NCI-H187 treated with DMSO at 0.1 percent for 48 hours (cell line): ENCODE measurements around the gene FAM83C.
"Not testable (repeated sequence)": the region's sequence is repeated elsewhere in the genome, so short reads cannot be mapped to it uniquely, and the experiment has no call there.

Experiments
- DNase-seq: peaks from one replicate; lab custom pipeline; 2025; lab: John Stamatoyannopoulos, UW

The FAM83C gene

DNA sequence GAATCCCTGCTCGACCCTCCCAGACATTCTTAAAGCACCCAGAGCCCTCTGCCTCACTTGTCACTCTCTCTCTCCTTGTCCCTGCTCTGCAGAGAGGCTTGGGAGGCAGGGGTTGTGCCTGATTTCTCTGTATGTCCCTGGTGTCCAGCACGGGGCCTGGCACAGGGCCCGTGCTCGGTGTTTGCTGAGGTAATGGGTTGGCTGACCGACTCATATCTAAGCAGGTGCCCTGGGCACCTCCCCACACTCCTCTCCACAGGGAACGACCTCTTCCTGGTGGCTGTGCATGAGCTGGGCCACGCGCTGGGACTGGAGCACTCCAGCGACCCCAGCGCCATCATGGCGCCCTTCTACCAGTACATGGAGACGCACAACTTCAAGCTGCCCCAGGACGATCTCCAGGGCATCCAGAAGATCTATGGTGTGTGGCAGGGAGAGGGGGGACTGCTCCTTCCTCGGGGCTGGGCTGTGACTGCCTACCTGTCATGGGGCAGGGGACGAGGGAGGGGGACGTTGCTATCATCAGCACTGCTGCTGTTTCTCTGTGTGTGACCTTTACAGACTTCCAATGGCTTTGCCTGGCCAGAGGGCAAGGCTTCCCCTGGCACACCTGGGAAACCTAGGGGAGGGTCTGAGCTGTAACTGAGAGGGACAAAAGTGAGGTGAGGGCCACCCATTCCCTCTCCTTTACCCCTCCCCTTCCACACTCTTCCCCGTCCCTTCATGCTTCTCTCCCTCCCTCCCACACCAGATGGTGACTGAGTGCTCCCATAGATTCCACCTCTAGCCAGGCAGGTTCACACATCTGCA, 28.5 kb downstream of the FAM83C start:
- no peak for DNase-seq

DNA sequence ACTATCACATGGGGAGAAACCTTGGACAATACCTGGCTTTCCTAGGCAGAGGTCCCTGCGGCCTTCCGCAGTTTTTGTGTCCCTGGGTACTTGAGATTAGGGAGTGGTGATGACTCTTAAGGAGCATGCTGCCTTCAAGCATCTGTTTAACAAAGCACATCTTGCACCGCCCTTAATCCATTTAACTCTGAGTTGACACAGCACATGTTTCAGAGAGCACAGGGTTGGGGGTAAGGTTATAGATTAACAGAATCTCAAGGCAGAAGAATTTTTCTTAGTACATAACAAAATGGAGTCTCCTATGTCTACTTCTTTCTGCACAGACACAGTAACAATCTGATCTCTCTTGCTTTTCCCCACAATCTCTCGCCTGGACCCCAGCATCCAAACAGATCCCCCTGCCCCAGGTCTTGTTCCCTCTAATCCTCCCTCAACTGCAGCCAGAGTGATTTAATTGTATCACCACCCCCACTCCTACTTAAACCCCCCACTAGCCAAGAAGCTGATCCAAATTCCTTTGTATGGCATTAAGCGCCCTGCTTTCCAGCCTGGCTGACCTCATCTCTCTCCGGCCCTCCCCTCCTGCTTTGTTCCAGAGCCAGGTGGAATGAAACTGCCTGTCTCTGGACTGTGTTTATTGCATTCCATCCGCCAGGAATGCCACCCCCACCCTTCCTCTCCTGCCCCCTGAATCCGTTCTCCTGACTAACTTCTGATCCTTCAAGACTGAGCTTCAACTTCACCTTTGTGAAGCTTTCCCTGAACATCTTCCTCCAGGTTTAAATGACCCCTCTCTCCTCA, 29.3 kb downstream of the FAM83C start:
- not testable (repeated sequence) for DNase-seq

- DNase-seq: not testable (repeated sequence)
These were observed 29.9 kb downstream of the FAM83C start for GRCh38 chr20:35262321-35262720.

- DNase-seq: no peak
These were observed 31.8 kb downstream of the FAM83C start for GRCh38 chr20:35260426-35260825.

- no peak for DNase-seq
These were observed 34.9 kb downstream of the FAM83C start for GRCh38 chr20:35257175-35257909.

- DNase-seq: no peak
These were observed 37.7 kb downstream of the FAM83C start for GRCh38 chr20:35254448-35254999.

- DNase-seq: no peak
These were observed 39.2 kb downstream of the FAM83C start for GRCh38 chr20:35253010-35253409.

- not testable (repeated sequence) for DNase-seq
These were observed 39.6 kb downstream of the FAM83C start for GRCh38 chr20:35252598-35252997.

GRCh38 chr20:35252037-35252461, 40.2 kb downstream of the FAM83C start:
- no peak for DNase-seq

- no peak for DNase-seq
These were observed 40.6 kb downstream of the FAM83C start for GRCh38 chr20:35251613-35251940.

GRCh38 chr20:35248641-35249475, 43.4 kb downstream of the FAM83C start:
- DNase-seq: no peak

- DNase-seq: no peak
These were observed 45.5 kb downstream of the FAM83C start for GRCh38 chr20:35246723-35247122.

GRCh38 chr20:35243986-35244385, 48.2 kb downstream of the FAM83C start:
- no peak for DNase-seq

DNA sequence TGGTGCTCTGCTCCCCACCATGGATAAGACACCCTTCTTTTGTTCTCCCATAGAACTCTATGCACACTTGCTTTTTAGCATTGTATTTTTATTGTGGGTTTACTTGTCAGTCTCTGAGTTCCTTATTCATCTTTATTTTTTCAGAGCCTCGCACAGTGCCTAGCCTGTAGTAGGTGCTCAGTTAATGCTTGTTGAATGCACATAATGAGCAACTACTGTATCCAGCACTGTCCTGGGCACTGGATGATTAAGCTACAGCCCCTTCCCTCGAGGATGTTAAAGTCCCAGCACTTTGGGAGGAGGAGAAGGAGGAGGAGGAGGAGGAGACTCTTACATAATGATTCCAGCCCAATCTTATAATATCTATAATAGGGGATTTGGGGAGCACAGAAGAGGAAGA, 48.9 kb downstream of the FAM83C start:
- no peak for DNase-seq

- no peak for DNase-seq
These were observed 51.4 kb downstream of the FAM83C start for GRCh38 chr20:35240811-35241293.

GRCh38 chr20:35240083-35240810, 52.0 kb downstream of the FAM83C start:
- no peak for DNase-seq

GRCh38 chr20:35238735-35239134, 53.5 kb downstream of the FAM83C start:
- DNase-seq: no peak

DNA sequence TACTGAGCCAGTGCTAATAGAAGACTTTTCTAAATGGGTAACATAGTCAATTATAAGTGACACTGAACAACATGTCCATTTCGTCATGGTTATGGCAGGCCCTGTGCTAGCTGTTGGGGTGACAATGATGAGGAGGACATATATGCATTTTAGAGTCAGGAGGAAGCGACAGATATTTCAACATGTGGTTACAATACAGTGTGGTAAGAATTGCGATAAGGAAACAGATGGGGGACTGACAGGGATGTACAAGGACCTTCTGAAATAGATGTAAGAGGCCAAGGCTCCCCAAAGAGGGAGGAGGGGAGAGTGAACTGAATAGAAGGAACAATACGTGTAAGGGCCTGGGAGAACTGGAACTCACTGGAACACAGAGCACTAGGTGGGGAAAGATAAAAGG, 54.1 kb downstream of the FAM83C start:
- DNase-seq: no peak

GRCh38 chr20:35237486-35237885, 54.7 kb downstream of the FAM83C start:
- no peak for DNase-seq

DNA sequence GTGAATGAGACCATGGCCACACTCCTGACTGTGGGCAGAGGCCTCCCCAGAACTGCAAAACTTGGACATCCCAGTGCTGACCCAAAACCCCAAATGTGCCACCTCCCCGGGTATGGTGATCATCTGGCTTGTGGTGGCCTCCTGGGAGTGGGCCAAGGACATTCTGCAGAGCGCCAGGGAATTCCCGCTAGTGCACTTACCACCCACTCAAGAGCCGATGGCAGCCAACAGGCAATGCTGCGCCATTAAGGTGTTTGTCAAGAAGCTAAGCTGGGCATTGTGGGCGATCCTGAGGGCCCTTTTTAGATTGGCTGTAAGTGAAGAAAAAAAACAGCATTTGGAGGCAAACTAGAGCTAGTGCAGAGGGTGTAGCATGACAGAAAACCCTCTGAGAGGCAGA, 56.3 kb downstream of the FAM83C start:
- DNase-seq: peak; percentile 37
